K562 (cell line): ENCODE results near the gene CEP128. TPM values are rescaled to one million over a fixed set of nuclear protein-coding genes. Genes with fewer than 3 reads are reported as not detected.
"Not testable (repeated sequence)": the region's sequence is repeated elsewhere in the genome, so short reads cannot be mapped to it uniquely, and the experiment has no call there.

Experiments
- ATAC-seq: fragments of 200-7000 bp; cut with Tn5 transposase; 3 replicates; pipeline ENCODE4 v1.9.1; 2020; ENCODE audit warnings: moderate library complexity
- BruUV-seq: library from RNA; stranded (reverse); fragments of 400-500 nt; replicated peaks from 2 replicates; lab custom pipeline; 2021; lab: Mats Ljungman, UMichigan
- CTCF ChIA-PET: fragments of 300-600 bp; formaldehyde crosslinking; extraction: SDS; loops from one replicate; lab custom pipeline; 2021; ENCODE audit warnings: low intra/inter-chr PET ratio; lab: Yijun Ruan, JAX
- POLR2A ChIA-PET: fragments of 300-600, 350-650 bp; sonication (Branson Sonifier 250); formaldehyde crosslinking; extraction: SDS; loops from one replicate; lab custom pipeline; 2021; ENCODE audit warnings: antibody characterized with exemption, inconsistent platforms; lab: Yijun Ruan, JAX
- DNase-seq, 4 experiments: peaks; one replicate each; pipeline versions ENCODE4 v3.0.0 to v3.0.0-alpha.2; 2011 to 2018; ENCODE audit warnings: low spot score in 3 of 4, mixed read lengths in 3 of 4; ENCODE audit errors: extremely low read depth in 1 of 4
- FAIRE-seq: peaks from 2 replicates; lab custom pipeline; 2011; peaks lifted over from hg19 to GRCh38; lab: Jason Lieb, UNC
- H2AFZ ChIP-seq: 2 replicates; pipeline ENCODE4 v1.6.0; 2011; ENCODE audit warnings: low read depth, low read length, control low read depth, inconsistent platforms
- H3K27ac ChIP-seq: fragments of 200-600 bp; 3 replicates; pipeline ENCODE4 v1.8.0; 2011; ENCODE audit warnings: low read depth, mild to moderate bottlenecking, control low read depth, inconsistent platforms, low read length, moderate library complexity, mixed read lengths; ENCODE audit errors: extremely low read depth
- H3K27me3 ChIP-seq, 2 experiments: fragments of 300-600 bp in 1 of 2; 2 replicates in 1 of 2; 3 replicates in 1 of 2; pipeline versions ENCODE4 v1.6.0 to v1.8.0; 2011; ENCODE audit warnings: inconsistent platforms in 2 of 2, low read length in 2 of 2, mild to moderate bottlenecking in 1 of 2, mixed read lengths in 1 of 2, moderate library complexity in 1 of 2; ENCODE audit not compliant: control insufficient read depth in 2 of 2, insufficient read depth in 2 of 2
- H3K36me3 ChIP-seq: fragments of 300-600 bp; 3 replicates; pipeline ENCODE4 v1.8.0; 2011; ENCODE audit warnings: mild to moderate bottlenecking, low read length, inconsistent platforms; ENCODE audit not compliant: control insufficient read depth, insufficient read depth
- H3K4me1 ChIP-seq, 2 experiments: fragments of 200-600 bp in 1 of 2; replicated peaks in 1 of 2; 2 replicates in 1 of 2; 3 replicates in 1 of 2; pipeline versions ENCODE4 v1.5.1 to v1.8.0; 2011; ENCODE audit warnings: inconsistent platforms in 2 of 2, low read length in 2 of 2, mild to moderate bottlenecking in 1 of 2, mixed read lengths in 1 of 2, moderate library complexity in 1 of 2; ENCODE audit not compliant: control insufficient read depth in 2 of 2, insufficient read depth in 2 of 2
- H3K4me2 ChIP-seq: 2 replicates; pipeline ENCODE4 v1.6.1; 2011; ENCODE audit warnings: low read length, control low read depth, inconsistent platforms, mixed read lengths; ENCODE audit not compliant: insufficient read depth
- H3K4me3 ChIP-seq: fragments of 200-600 bp; sonication (generic), shearing (Covaris generic); 2 replicates; pipeline ENCODE4 v1.5.1; 2016; ENCODE audit warnings: control low read depth, inconsistent platforms
- H3K79me2 ChIP-seq: fragments of 200-600 bp; 3 replicates; pipeline ENCODE4 v1.8.0; 2011; ENCODE audit warnings: low read length, inconsistent platforms; ENCODE audit not compliant: control insufficient read depth, insufficient read depth
- H3K9ac ChIP-seq, 2 experiments: 2 replicates each; pipeline versions ENCODE4 v1.6.0 to v1.6.1; 2011; ENCODE audit warnings: low read depth in 2 of 2, low read length in 2 of 2, control low read depth in 1 of 2, inconsistent platforms in 1 of 2, mild to moderate bottlenecking in 1 of 2, mixed read lengths in 1 of 2; ENCODE audit not compliant: insufficient read depth in 1 of 2
- H3K9me1 ChIP-seq: one replicate; pipeline ENCODE4 v1.6.0; 2011; ENCODE audit warnings: inconsistent platforms, mild to moderate bottlenecking, low read length, moderate library complexity; ENCODE audit not compliant: control insufficient read depth, insufficient read depth
- H3K9me3 ChIP-seq: replicated peaks from 2 replicates; pipeline ENCODE4 v1.5.1; 2011; ENCODE audit warnings: low read depth, low read length, inconsistent platforms; ENCODE audit not compliant: control insufficient read depth, insufficient read depth
- H4K20me1 ChIP-seq: replicated peaks from 2 replicates; pipeline ENCODE4 v1.6.1; 2011; ENCODE audit warnings: low read length, inconsistent platforms, mixed read lengths; ENCODE audit not compliant: control insufficient read depth, insufficient read depth
- LCOR ChIP-seq: sonication (generic); formaldehyde crosslinking; IDR thresholded peaks from 2 replicates; pipeline ENCODE4 v1.8.0; 2022; ENCODE audit warnings: mild to moderate bottlenecking, missing genetic modification reagents
- MED1 ChIP-seq: sonication (generic); formaldehyde crosslinking; IDR thresholded peaks from 2 replicates; pipeline ENCODE4 v1.8.1; 2023; ENCODE audit warnings: missing genetic modification reagents, borderline replicate concordance
- MLX ChIP-seq, 2 experiments: fragments of 450-650 bp in 1 of 2; sonication (generic) in 1 of 2; formaldehyde crosslinking; conservative IDR thresholded peaks; 2 replicates each; pipeline versions ENCODE4 v1.4.0 to v1.8.1; 2020 to 2022; ENCODE audit warnings: mild to moderate bottlenecking in 1 of 2, missing genetic modification reagents in 1 of 2
- NR3C1 ChIP-seq: sonication (generic); formaldehyde crosslinking; IDR thresholded peaks from 2 replicates; pipeline ENCODE4 v1.8.1; 2022; ENCODE audit warnings: missing genetic modification reagents
- RBM14 ChIP-seq: fragments of 200-400 bp; formaldehyde crosslinking; IDR thresholded peaks from 2 replicates; pipeline ENCODE4 v1.6.1; 2018; ENCODE audit warnings: low read depth, mild to moderate bottlenecking, low read length, moderate library complexity, borderline replicate concordance; ENCODE audit not compliant: insufficient read depth
- ZFP36 ChIP-seq: fragments of 150-350 bp; IDR thresholded peaks from 2 replicates; pipeline ENCODE4 v1.6.1; 2018; ENCODE audit warnings: low read length, low read depth; ENCODE audit not compliant: partially characterized antibody
- WGBS: fragments of 100-300 bp; shearing (Covaris generic); methylation state at CpG from one replicate; pipeline ENCODE4 v1.1.6; 2016; ENCODE audit warnings: low coverage, mixed read lengths; ENCODE audit not compliant: insufficient coverage; ENCODE audit errors: missing lambda C conversion rate; 5-methylcytosine and 5-hydroxymethylcytosine counted together
- in situ Hi-C: fragments of 300-500 bp; cut with MboI; formaldehyde crosslinking; loops from 4 replicates; pipeline ENCODE4 v1.15.0; 2018; ENCODE audit warnings: inconsistent platforms, mixed read lengths
- intact Hi-C: fragments of 100-400 bp; cut with micrococcal nuclease; formaldehyde crosslinking; loops from 2 replicates; pipeline ENCODE4 v1.14.2; 2022
- polyA plus RNA-seq, 8 experiments: library from polyadenylated mRNA; depleted of rRNA in 4 of 8; stranded (reverse) in 5 of 8; unstranded in 3 of 8; fragments of >200 nt; fragmentation: Nextera tagmentation in 2 of 8; fragmentation: Illumina TruSeq in 1 of 8; extraction: Ambion mirVana in 2 of 8; extraction: Trizol in 1 of 8; gene quantifications; 2 replicates each; pipeline versions ENCODE4 v1.2.1 to v1.2.3, GENCODE V29; 2011 to 2014; ENCODE audit warnings: inconsistent platforms in 1 of 8, missing spikeins in 1 of 8
- total RNA-seq, 7 experiments: library from RNA; depleted of rRNA in 6 of 7; stranded (reverse); fragments of >200 nt in 6 of 7; fragmentation: Illumina TruSeq in 2 of 7; extraction: Trizol in 2 of 7; gene quantifications; 2 replicates each; pipeline versions ENCODE4 v1.2.1 to v1.2.3, GENCODE V29; 2011 to 2021; ENCODE audit warnings: low replicate concordance in 1 of 7

Gene CEP128
- total and polyA plus RNA-seq, 9 of the 15 experiments (the other 6 are each of a cell fraction or from before 2014, with no cell fraction given): 2.3 to 9.2 (median 4.6) TPM

GRCh38 chr14:80954687-80955299 is 13.3 kb upstream of the CEP128 start (continued):
- TF ChIP-seq MLX (CRISPR knock-in tag; conservative IDR thresholded peaks at IDR 0.05) (no peak), MED1 (no peak), NR3C1 (CRISPR knock-in tag) (no peak), RBM14 (no peak), ZFP36 (no peak), LCOR (CRISPR knock-in tag) (peak; percentile 67)

- CTCF ChIA-PET: interaction anchor here (0.6 kb wide), 1 partner anchor 524 kb away, joined by 5 read pairs; no protein-coding TSS in a partner anchor
- intact Hi-C loops: loop anchor here (10.0 kb wide), 1 partner anchor 312 kb away; no protein-coding TSS in a partner anchor
- BruUV-seq: not testable (repeated sequence)
Observed at GRCh38 chr14:80953211-80953610, 11.7 kb upstream of the CEP128 start.

More at GRCh38 chr14:80953211-80953610, 11.7 kb upstream of the CEP128 start:
- in situ Hi-C loops, DNase-seq, H3K9me3 ChIP-seq, FAIRE-seq, H4K20me1 ChIP-seq, H3K79me2 ChIP-seq, H3K4me2 ChIP-seq, H3K4me1 ChIP-seq, H3K9me1 ChIP-seq, POLR2A ChIA-PET, H3K4me3 ChIP-seq, H3K27ac ChIP-seq, H3K27me3 ChIP-seq, ATAC-seq, H3K9ac ChIP-seq, H3K36me3 ChIP-seq, H2AFZ ChIP-seq: not testable (repeated sequence)
- 38% methylated on average over 10 of the region's 18 CpGs for WGBS
